IMR-90 (cell line): Measurements from ENCODE around the gene CPXM1. TPM values are rescaled to one million over a fixed set of nuclear protein-coding genes. Genes with fewer than 3 reads are reported as not detected.

Experiments
- ATAC-seq: fragments of 200-7000 bp; cut with Tn5 transposase; 2 replicates; pipeline ENCODE4 v1.9.1; 2020; ENCODE audit warnings: low read depth, mild to moderate bottlenecking, moderate library complexity
- BruUV-seq: library from RNA; stranded (reverse); fragments of 400-500 nt; replicated peaks from 2 replicates; lab custom pipeline; 2021; lab: Mats Ljungman, UMichigan
- CTCF ChIA-PET: fragments of 300-600 bp; formaldehyde crosslinking; extraction: SDS; loops from one replicate; lab custom pipeline; 2021; ENCODE audit warnings: antibody characterized with exemption; lab: Yijun Ruan, JAX
- POLR2A ChIA-PET: fragments of 300-600 bp; sonication (Branson Sonifier 250); formaldehyde crosslinking; loops from one replicate; lab custom pipeline; 2022; ENCODE audit warnings: antibody characterized with exemption; ENCODE audit not compliant: unreplicated experiment; lab: Charles Lee
- DNase-seq: peaks from one replicate; pipeline ENCODE4 v3.0.0; 2013
- H2AFZ ChIP-seq: replicated peaks from 2 replicates; pipeline ENCODE3; 2013; ENCODE audit warnings: low read length, mild to moderate bottlenecking; ENCODE audit not compliant: poor library complexity
- H2AK5ac ChIP-seq: 2 replicates; pipeline ENCODE4 v1.6.1; 2013; ENCODE audit warnings: low read depth, low read length, inconsistent platforms
- H2AK9ac ChIP-seq: replicated peaks from 2 replicates; pipeline ENCODE3; 2013; ENCODE audit warnings: mild to moderate bottlenecking, low read depth, low read length, moderate library complexity; ENCODE audit not compliant: poor library complexity
- H2BK120ac ChIP-seq: 2 replicates; pipeline ENCODE4 v1.6.1; 2013; ENCODE audit warnings: low read depth, low read length, inconsistent platforms
- H2BK15ac ChIP-seq: 3 replicates; pipeline ENCODE4 v1.6.1; 2013; ENCODE audit warnings: low read depth, low read length, inconsistent platforms
- H2BK20ac ChIP-seq: 2 replicates; pipeline ENCODE4 v1.6.1; 2013; ENCODE audit warnings: low read depth, mild to moderate bottlenecking, inconsistent platforms, low read length, moderate library complexity
- H2BK5ac ChIP-seq: 2 replicates; pipeline ENCODE4 v1.6.1; 2013; ENCODE audit warnings: mild to moderate bottlenecking, low read depth, low read length, inconsistent platforms; ENCODE audit not compliant: poor library complexity, severe bottlenecking
- H3K14ac ChIP-seq: replicated peaks from 2 replicates; pipeline ENCODE4 v1.6.1; 2013; ENCODE audit warnings: low read depth, low read length, inconsistent platforms
- H3K18ac ChIP-seq: 2 replicates; pipeline ENCODE4 v1.6.1; 2013; ENCODE audit warnings: low read depth, low read length, control low read depth
- H3K23ac ChIP-seq: 2 replicates; pipeline ENCODE4 v1.6.1; 2013; ENCODE audit warnings: low read depth, low read length, inconsistent platforms
- H3K27ac ChIP-seq: 2 replicates; pipeline ENCODE4 v1.5.1; 2013; ENCODE audit warnings: mild to moderate bottlenecking, control low read depth, low read length; ENCODE audit not compliant: insufficient read depth
- H3K27me3 ChIP-seq: 2 replicates; pipeline ENCODE4 v1.6.1; 2013; ENCODE audit warnings: low read length; ENCODE audit not compliant: control insufficient read depth, insufficient read depth
- H3K36me3 ChIP-seq: 2 replicates; pipeline ENCODE4 v1.6.1; 2013; ENCODE audit warnings: low read length, mixed read lengths; ENCODE audit not compliant: control insufficient read depth, insufficient read depth
- H3K4ac ChIP-seq: 2 replicates; pipeline ENCODE4 v1.6.1; 2013; ENCODE audit warnings: low read depth, low read length, inconsistent platforms
- H3K4me1 ChIP-seq: 2 replicates; pipeline ENCODE4 v1.6.1; 2013; ENCODE audit warnings: low read length, mixed read lengths; ENCODE audit not compliant: control insufficient read depth, insufficient read depth
- H3K4me2 ChIP-seq: 2 replicates; pipeline ENCODE4 v1.6.1; 2013; ENCODE audit warnings: low read depth, mild to moderate bottlenecking, control low read depth, low read length, moderate library complexity
- H3K4me3 ChIP-seq: 2 replicates; pipeline ENCODE4 v1.5.1; 2013; ENCODE audit warnings: low read depth, mild to moderate bottlenecking, control low read depth, low read length, moderate library complexity; ENCODE audit not compliant: insufficient read depth
- H3K56ac ChIP-seq: 2 replicates; pipeline ENCODE4 v1.6.1; 2013; ENCODE audit warnings: low read length, inconsistent platforms; ENCODE audit not compliant: insufficient read depth; ENCODE audit errors: extremely low read depth
- H3K79me1 ChIP-seq, 2 experiments: 2 replicates each; pipeline ENCODE4 v1.6.1; 2013; ENCODE audit warnings: low read length in 2 of 2, inconsistent platforms in 1 of 2, low read depth in 1 of 2
- H3K9ac ChIP-seq: 2 replicates; pipeline ENCODE4 v1.6.1; 2013; ENCODE audit warnings: low read depth, low read length, control low read depth
- H3K9me1 ChIP-seq: 2 replicates; pipeline ENCODE4 v1.6.1; 2013; ENCODE audit warnings: low read length, inconsistent platforms; ENCODE audit not compliant: insufficient read depth
- H3K9me3 ChIP-seq: 2 replicates; pipeline ENCODE4 v1.6.1; 2013; ENCODE audit warnings: low read length; ENCODE audit not compliant: control insufficient read depth, insufficient read depth
- H4K20me1 ChIP-seq: 2 replicates; pipeline ENCODE4 v1.6.1; 2013; ENCODE audit warnings: low read length, inconsistent platforms; ENCODE audit not compliant: insufficient read depth
- H4K5ac ChIP-seq: 2 replicates; pipeline ENCODE4 v1.6.1; 2013; ENCODE audit warnings: mild to moderate bottlenecking, low read depth, low read length, control low read depth
- H4K8ac ChIP-seq, 2 experiments: 2 replicates each; pipeline ENCODE4 v1.6.1; 2013; ENCODE audit warnings: low read depth in 2 of 2, low read length in 2 of 2, control low read depth in 1 of 2, inconsistent platforms in 1 of 2
- H4K91ac ChIP-seq: 2 replicates; pipeline ENCODE4 v1.6.1; 2013; ENCODE audit warnings: low read depth, low read length, inconsistent platforms; ENCODE audit not compliant: insufficient read depth
- BHLHE40 ChIP-seq: fragments of 150-350 bp; IDR thresholded peaks from 2 replicates; pipeline ENCODE4 v1.6.1; 2016; ENCODE audit warnings: mild to moderate bottlenecking, low read depth, low read length
- CEBPB ChIP-seq: IDR thresholded peaks from 2 replicates; pipeline ENCODE4 v1.6.1; 2012; ENCODE audit warnings: low read depth, low read length, improper control_type of control experiment
- CHD1 ChIP-seq: IDR thresholded peaks from 2 replicates; pipeline ENCODE4 v1.6.1; 2012; ENCODE audit warnings: low read depth, low read length, improper control_type of control experiment
- CTCF ChIP-seq: conservative IDR thresholded peaks from 2 replicates; pipeline ENCODE4 v1.5.1; 2012; ENCODE audit warnings: mild to moderate bottlenecking, low read depth, low read length, improper control_type of control experiment
- ELK1 ChIP-seq: fragments of 150-350 bp; IDR thresholded peaks from 2 replicates; pipeline ENCODE4 v1.6.1; 2016; ENCODE audit warnings: low read depth, mild to moderate bottlenecking, low read length, moderate library complexity, borderline replicate concordance
- FOS ChIP-seq: fragments of 150-350 bp; IDR thresholded peaks from 2 replicates; pipeline ENCODE4 v1.6.1; 2016; ENCODE audit warnings: low read depth, low read length
- MAFK ChIP-seq: IDR thresholded peaks from 2 replicates; pipeline ENCODE4 v1.6.1; 2012; ENCODE audit warnings: low read depth, low read length, improper control_type of control experiment
- MAZ ChIP-seq: IDR thresholded peaks from 2 replicates; pipeline ENCODE4 v1.6.1; 2012; ENCODE audit warnings: low read depth, mild to moderate bottlenecking, low read length, improper control_type of control experiment, moderate library complexity, borderline replicate concordance
- MXI1 ChIP-seq: IDR thresholded peaks from 2 replicates; pipeline ENCODE4 v1.6.1; 2012; ENCODE audit warnings: low read depth, mild to moderate bottlenecking, low read length, moderate library complexity, borderline replicate concordance
- NFE2L2 ChIP-seq: fragments of 150-350 bp; IDR thresholded peaks from 2 replicates; pipeline ENCODE4 v1.6.1; 2016; ENCODE audit warnings: low read depth, mild to moderate bottlenecking, low read length
- POLR2A ChIP-seq: IDR thresholded peaks from 2 replicates; pipeline ENCODE4 v1.6.1; 2012; ENCODE audit warnings: mild to moderate bottlenecking, low read depth, low read length
- RAD21 ChIP-seq: IDR thresholded peaks from 2 replicates; pipeline ENCODE4 v1.6.1; 2012; ENCODE audit warnings: low read length, improper control_type of control experiment
- RCOR1 ChIP-seq: IDR thresholded peaks from 2 replicates; pipeline ENCODE4 v1.6.1; 2012; ENCODE audit warnings: mild to moderate bottlenecking, low read length, improper control_type of control experiment; ENCODE audit not compliant: insufficient replicate concordance
- RFX5 ChIP-seq: IDR thresholded peaks from 2 replicates; pipeline ENCODE4 v1.8.0; 2012; ENCODE audit warnings: low read depth, mild to moderate bottlenecking, low read length, moderate library complexity
- SMC3 ChIP-seq: fragments of 150-350 bp; IDR thresholded peaks from 2 replicates; pipeline ENCODE4 v1.6.1; 2016; ENCODE audit warnings: low read depth, mild to moderate bottlenecking, antibody characterized with exemption, low read length, moderate library complexity
- USF2 ChIP-seq: fragments of 150-350 bp; IDR thresholded peaks from 2 replicates; pipeline ENCODE4 v1.6.1; 2017; ENCODE audit warnings: mild to moderate bottlenecking, antibody characterized with exemption, low read length, low read depth
- WGBS, 2 experiments: methylation state at CpG; one replicate each; pipeline versions ENCODE4 v1.1.5 to v1.1.7; 2013; ENCODE audit warnings: missing lambda C conversion rate in 2 of 2; ENCODE audit not compliant: insufficient read length in 1 of 2; ENCODE audit errors: extremely low coverage in 2 of 2; 5-methylcytosine and 5-hydroxymethylcytosine counted together
- dilution Hi-C: fragments of 300-500 bp; cut with HindIII; formaldehyde crosslinking; loops from one replicate; pipeline ENCODE4 v1.14.3; 2018; ENCODE audit warnings: low sequenced_read_pairs; ENCODE audit not compliant: unreplicated experiment
- in situ Hi-C: fragments of 300-500 bp; cut with MboI; formaldehyde crosslinking; loops from 3 replicates; pipeline ENCODE4 v1.14.3; 2019; ENCODE audit warnings: low sequenced_read_pairs, inconsistent platforms, mixed read lengths
- intact Hi-C: fragments of 100-400 bp; cut with micrococcal nuclease; formaldehyde crosslinking; loops from 2 replicates; pipeline ENCODE4 v1.10.0; 2022
- polyA plus RNA-seq, 3 experiments: library from polyadenylated mRNA; depleted of rRNA; stranded (reverse); fragments of >200 nt; gene quantifications; 2 replicates each; pipeline ENCODE4 v1.2.3, GENCODE V29; 2012; ENCODE audit warnings: low replicate concordance in 1 of 3
- total RNA-seq: library from RNA; depleted of rRNA; stranded (reverse); fragments of >200 nt; gene quantifications from 2 replicates; pipeline ENCODE4 v1.2.3, GENCODE V29; 2012

The CPXM1 gene
- total and polyA plus RNA-seq, 2 of the 4 experiments (the other 2 are of a cell fraction): 1.1 to 4.6 TPM

- no peak overlapping the region for H2BK120ac ChIP-seq
- WGBS, 2 experiments: no CpG with 5 or more reads among the region's 2 CpGs
- no peak overlapping the region for H3K4me3 ChIP-seq
- peaks cover 51% of the 10 kb centered on the region for H3K27me3 ChIP-seq
- H3K23ac ChIP-seq: no peak overlapping the region
- no peak overlapping the region for H3K56ac ChIP-seq
- no peak overlapping the region for H4K5ac ChIP-seq
- no peaks in the 10 kb centered on the region for H4K20me1 ChIP-seq
- BruUV-seq: no TSS peak
- H3K4me2 ChIP-seq: no peak overlapping the region; the same call in 1 of the 2 replicates
- no peak overlapping the region for H3K14ac ChIP-seq
- H3K9ac ChIP-seq: no peak overlapping the region
- no peaks in the 10 kb centered on the region for H3K36me3 ChIP-seq
- DNase-seq (no peak), ATAC-seq (0 out of 2 replicates have a peak, but pooled peaks have one; percentile 15)
- H3K9me3 ChIP-seq: no peaks in the 10 kb centered on the region
- no peak overlapping the region for H2BK20ac ChIP-seq
- CTCF ChIA-PET: interaction anchor here (0.8 to 1.4 kb wide), 3 partner anchors 98 to 246 kb away, joined by 4 to 6 read pairs (median 6); no protein-coding TSS in a partner anchor
- no peak overlapping the region for H2AK5ac ChIP-seq
- intact Hi-C loops (no loop called here), in situ Hi-C loops (loop anchor here (5.0 to 10.0 kb wide), 2 partner anchors 98 to 240 kb away; no protein-coding TSS in a partner anchor), dilution Hi-C loops (no loop called here)
- no peak overlapping the region for H2BK5ac ChIP-seq
- H2AFZ ChIP-seq: no peak overlapping the region
- H2BK15ac ChIP-seq: no peak overlapping the region
- no peaks in the 10 kb centered on the region for H3K79me1 ChIP-seq
- no peaks in the 10 kb centered on the region for H3K9me1 ChIP-seq
- no peak overlapping the region for H3K4ac ChIP-seq
- peaks cover 8% of the 10 kb centered on the region; the same call in 1 of the 2 replicates for H3K4me1 ChIP-seq
- POLR2A ChIA-PET: no interaction called here
- H3K27ac ChIP-seq: no peak overlapping the region
- TF ChIP-seq MAFK (no peak), MXI1 (no peak), RCOR1 (no peak), NFE2L2 (no peak), CEBPB (no peak), RFX5 (no peak), BHLHE40 (no peak), CTCF (no peak), MAZ (no peak), CHD1 (no peak), USF2 (no peak), FOS (no peak), POLR2A (no peak), ELK1 (no peak), RAD21 (no peak), SMC3 (no peak)
- no peak overlapping the region for H2AK9ac ChIP-seq
- H3K18ac ChIP-seq: no peak overlapping the region
- no peak overlapping the region for H4K8ac ChIP-seq
- no peak overlapping the region for H4K91ac ChIP-seq
Measured at GRCh38 chr20:2754424-2754823, 46.0 kb downstream of the CPXM1 start.
